DMS79 treated with DMSO at 0.1 percent for 48 hours (cell line): ENCODE measurements around the gene MYH7.
"Not testable (repeated sequence)": the region's sequence is repeated elsewhere in the genome, so short reads cannot be mapped to it uniquely, and the experiment has no call there.

ENCODE experiments used
- DNase-seq: peaks from one replicate; lab custom pipeline; 2025; lab: John Stamatoyannopoulos, UW

The MYH7 gene

DNA sequence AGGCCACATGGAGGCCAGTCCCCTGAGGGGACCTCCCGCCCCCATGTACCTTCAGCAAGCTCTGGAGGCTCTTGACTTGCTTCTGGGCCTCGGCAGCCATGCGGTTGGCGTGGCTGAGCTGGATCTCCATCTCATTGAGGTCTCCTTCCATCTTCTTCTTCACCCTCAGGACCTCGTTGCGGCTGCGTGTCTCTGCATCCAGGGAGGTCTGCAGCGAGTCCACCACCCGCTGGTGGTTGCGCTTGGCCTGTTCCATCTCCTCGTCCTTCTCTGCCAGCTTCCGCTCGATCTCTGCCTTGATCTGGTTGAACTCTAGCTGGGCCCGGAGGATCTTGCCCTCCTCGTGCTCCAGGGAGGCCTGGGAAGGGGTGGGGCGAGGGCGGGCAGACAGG, 49.2 kb downstream of the MYH7 start:
- DNase-seq: not testable (repeated sequence)

GRCh38 chr14:23385642-23386265, 49.7 kb downstream of the MYH7 start:
- DNase-seq: no peak

DNA sequence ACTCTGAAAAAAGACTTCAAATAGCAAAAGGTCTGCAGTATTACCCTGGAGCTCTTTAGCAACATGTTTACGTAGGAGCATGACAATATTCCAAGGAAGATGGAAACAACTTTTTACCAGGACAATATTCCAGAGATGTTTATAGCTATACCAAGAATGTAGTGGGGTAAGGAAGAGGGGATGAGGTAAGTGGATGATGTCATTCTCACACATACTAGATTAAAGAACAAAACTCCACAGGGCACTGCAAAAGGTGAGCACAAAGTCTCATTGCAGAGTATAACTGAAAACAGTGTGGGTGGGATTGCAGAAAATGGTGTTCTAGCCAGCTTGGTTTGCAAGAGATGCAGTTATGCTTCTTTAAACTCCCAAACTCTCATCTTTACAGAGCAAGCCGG, 50.2 kb downstream of the MYH7 start:
- DNase-seq: no peak

DNA sequence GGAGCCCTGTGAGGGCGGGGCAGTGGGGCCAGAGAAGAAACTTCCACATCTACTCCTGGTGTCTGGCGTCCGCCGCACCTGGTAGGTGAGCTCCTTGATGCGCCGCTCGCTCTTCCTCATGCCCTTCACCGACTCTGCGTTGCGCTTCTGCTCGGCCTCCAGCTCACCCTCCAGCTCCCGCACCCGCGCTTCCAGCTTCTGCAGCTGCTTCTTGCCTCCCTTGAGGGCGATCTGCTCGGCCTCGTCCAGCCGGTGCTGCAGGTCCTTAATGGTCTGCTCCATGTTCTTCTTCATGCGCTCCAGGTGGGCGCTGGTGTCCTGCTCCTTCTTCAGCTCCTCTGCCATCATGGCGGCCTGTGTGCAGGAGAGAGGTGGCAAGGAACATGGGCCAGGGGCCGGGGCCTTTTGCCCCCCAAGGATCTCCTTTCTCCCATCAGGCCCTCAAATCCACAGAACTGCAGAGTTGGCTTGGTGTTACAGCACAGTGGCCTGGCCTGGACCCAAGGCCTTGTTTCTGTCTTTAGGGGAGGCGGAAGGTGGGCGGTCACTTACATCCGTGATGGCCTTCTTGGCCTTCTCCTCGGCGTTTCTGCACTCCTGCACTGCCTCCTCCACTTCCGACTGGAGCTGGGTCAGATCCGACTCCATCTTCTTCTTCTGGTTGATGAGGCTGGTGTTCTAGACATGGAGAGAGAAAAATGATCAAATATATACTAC, 50.9 kb downstream of the MYH7 start:
- DNase-seq: no peak

- no peak for DNase-seq
These were observed 52.6 kb downstream of the MYH7 start for GRCh38 chr14:23382731-23383440.

DNA sequence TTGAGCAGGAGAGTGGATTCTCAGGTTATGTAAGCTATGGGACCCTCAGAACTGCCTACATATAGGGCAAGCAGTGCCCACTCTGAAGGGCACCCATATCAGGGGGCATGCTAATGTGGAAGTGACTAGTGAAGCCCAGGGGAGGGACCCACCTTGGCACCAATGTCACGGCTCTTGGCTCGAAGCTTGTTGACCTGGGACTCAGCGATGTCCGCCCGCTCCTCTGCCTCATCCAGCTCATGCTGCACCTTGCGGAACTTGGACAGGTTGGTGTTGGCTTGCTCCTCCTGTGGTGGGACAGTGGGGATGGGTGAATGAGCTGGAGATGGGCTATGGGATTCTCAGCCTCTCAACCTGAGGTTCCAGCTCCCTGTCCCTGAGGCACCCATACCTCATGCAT, 53.2 kb downstream of the MYH7 start:
- no peak for DNase-seq

GRCh38 chr14:23381871-23382270, 53.6 kb downstream of the MYH7 start:
- DNase-seq: peak; percentile 34

GRCh38 chr14:23380976-23381375, 54.5 kb downstream of the MYH7 start:
- no peak for DNase-seq

GRCh38 chr14:23380197-23380914, 55.1 kb downstream of the MYH7 start:
- DNase-seq: no peak

GRCh38 chr14:23379366-23380196, 55.9 kb downstream of the MYH7 start:
- DNase-seq: peak; percentile 69

DNA sequence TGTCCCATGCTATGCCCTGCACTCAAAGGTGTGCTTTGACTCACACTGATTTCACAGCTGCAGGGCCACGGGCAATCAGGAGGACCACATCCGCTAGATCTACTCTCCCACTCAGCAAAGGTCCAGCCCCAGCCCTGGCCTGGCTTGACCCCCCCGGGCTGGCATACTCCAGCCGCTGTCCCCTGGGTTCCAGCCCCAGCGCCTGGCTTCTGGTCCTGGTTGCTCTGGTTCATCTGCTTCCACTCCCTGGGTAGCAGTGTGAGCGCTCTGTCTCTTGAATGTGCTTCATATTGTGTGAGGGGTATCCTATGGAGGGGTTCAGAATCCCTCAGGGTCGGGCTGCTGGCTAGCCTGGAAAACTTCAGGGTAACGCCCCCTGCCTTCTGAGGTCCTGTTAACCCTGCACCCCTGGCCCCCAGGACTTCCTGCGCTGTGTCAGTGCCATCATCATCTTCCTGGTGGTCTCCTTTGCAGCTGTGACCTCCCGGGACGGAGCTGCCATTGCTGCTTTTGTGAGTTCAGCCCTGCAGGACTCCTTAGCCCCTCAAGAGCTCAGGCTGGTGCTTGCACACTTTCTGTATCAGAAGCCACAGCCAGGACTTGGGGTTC, 56.7 kb downstream of the MYH7 start:
- DNase-seq: no peak

DNA sequence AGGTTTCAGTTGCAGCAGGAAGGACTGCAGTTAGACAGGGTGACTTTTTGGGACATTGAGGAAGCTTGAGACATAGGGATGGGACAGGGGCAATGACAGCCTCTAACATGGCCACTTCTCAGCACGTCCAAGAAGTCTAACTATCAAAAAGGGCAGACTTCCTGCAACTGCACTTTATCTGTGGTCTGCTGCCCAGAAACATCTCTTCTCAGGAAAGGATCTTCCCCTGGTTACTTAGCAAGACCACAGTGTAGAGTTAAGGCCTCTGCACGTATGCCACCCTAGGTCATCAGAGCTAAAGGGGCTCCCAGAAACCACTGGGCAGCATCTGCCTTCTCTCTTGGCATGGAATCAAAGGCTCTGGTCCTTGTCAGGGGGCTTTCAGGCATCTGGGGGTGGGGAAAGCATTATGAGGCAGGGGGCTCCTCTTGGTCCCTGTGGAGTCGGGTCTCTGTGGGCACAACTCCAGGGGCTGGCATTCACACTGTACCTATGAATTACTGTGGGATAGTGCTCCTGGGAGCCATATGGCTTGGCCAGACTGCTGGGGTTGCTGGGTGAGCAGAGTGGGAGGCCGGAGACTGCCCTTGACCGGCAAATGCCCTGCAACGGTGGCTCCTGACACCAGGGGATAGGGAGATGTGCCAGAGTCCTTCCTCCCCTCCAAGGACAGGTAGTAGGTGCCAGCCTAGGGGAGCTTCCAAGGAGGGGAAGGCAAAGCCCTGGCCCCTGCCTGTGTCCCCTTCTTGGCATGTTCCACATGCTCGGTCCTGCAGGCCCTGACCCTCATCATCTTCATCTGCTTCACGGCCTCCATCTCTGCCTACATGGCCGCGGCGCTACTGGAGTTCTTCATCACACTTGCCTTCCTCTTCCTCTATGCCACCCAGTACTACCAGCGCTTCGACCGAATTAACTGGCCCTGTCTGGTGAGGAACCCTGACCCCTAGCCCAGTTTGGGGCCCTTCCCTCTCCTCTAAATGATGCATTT, 57.6 kb downstream of the MYH7 start:
- DNase-seq: no peak

- DNase-seq: no peak
These were observed 58.3 kb downstream of the MYH7 start for GRCh38 chr14:23377198-23377550.

DNA sequence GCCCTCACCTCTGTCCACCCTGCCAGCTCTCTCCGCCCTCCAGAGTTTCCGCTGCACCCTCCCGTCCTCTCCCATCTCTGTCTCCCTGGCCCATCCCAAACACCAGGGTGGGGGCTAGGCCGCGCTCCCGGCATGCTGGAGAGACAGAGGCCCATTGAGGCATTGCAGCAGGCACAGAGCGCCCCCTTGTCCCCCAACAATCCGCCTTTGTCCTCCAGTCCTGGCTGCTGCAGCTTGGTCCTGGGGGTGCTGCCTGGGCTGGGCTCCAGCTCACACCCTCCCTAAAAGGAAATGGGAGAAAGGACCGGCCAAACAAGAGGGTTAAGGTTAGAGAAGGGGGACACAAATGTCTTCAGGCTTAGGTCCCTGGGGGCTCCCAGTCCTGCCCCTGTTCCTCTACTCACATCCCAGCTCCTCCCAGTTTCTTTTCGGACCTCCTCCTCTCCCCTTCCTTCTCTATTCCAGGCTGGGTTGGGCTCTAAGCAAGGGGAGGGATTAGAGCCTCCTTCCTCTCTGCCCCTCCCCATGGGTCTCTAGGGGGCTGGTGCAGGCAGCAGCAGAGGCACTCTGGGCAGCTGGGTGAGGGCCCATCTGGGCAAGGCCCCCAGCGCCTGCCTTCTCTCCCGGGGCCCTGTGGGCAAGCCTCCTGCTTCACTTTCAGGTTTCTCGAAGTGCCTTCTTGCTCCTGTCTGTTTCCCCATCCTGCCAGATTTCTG, 58.8 kb downstream of the MYH7 start, which contains the start of gene CMTM5:
Gene CMTM5, plus strand, starts transcription at position 565 of the 716 bp plus-strand sequence. CDS start 206 bp downstream, outside the sequence.
- no peak for DNase-seq

DNA sequence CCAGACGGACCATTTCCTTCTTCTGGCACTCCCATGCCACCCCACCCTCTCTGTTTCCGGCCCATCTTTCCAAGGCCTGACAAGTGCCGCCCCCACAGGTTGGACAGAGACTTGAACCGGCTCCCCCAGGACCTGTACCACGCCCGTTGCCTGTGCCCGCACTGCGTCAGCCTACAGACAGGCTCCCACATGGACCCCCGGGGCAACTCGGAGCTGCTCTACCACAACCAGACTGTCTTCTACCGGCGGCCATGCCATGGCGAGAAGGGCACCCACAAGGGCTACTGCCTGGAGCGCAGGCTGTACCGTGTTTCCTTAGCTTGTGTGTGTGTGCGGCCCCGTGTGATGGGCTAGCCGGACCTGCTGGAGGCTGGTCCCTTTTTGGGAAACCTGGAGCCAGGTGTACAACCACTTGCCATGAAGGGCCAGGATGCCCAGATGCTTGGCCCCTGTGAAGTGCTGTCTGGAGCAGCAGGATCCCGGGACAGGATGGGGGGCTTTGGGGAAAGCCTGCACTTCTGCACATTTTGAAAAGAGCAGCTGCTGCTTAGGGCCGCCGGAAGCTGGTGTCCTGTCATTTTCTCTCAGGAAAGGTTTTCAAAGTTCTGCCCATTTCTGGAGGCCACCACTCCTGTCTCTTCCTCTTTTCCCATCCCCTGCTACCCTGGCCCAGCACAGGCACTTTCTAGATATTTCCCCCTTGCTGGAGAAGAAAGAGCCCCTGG, 59.8 kb downstream of the MYH7 start:
- DNase-seq: no peak

DNA sequence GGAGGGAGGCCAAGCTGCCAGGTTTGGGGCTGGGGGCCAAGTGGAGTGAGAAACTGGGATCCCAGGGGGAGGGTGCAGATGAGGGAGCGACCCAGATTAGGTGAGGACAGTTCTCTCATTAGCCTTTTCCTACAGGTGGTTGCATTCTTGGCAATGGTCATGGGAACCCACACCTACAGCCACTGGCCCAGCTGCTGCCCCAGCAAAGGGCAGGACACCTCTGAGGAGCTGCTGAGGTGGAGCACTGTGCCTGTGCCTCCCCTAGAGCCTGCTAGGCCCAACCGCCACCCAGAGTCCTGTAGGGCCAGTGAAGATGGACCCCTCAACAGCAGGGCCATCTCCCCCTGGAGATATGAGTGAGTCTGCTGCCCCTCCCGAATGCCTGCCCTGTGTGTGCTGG, 62.4 kb downstream of the MYH7 start:
- DNase-seq: no peak

DNA sequence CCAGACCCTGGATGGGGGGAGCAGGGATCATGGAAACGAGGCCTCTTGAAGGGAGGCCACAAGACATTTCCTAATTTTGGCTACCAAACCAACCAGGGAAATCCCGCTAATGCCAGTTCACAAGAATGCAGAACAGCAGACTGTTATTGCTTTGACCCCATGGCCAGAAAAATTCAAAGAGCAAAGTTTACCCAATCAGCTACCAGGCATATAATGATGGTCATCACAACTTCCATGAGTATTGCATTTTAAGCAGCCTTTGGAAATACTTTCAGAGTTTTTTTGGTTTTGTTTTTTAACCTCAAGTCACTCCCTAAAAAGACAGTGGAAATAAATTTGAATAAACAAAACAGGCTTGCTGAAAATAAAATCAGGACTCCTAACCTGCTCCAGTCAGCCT, 63.0 kb downstream of the MYH7 start, which contains the start of gene IL25:
Gene IL25, plus strand, starts transcription at position 301 of the 400 bp plus-strand sequence.
- no peak for DNase-seq

GRCh38 chr14:23371865-23372264, 63.6 kb downstream of the MYH7 start:
- DNase-seq: no peak

- DNase-seq: no peak
These were observed 65.2 kb downstream of the MYH7 start for GRCh38 chr14:23370221-23370620.
